OCI-LY1 (cell line): Measurements from ENCODE around the gene ACSL1.

ENCODE experiments used
- H2AFZ ChIP-seq: fragments of 200-600 bp; sonication (generic), shearing (Covaris generic); 2 replicates; pipeline ENCODE4 v1.6.0; 2014; ENCODE audit warnings: antibody characterized with exemption, mild to moderate bottlenecking, low read length
- H3F3A ChIP-seq: fragments of 200-600 bp; sonication (generic), shearing (Covaris generic); 2 replicates; pipeline ENCODE4 v1.6.0; 2014; ENCODE audit warnings: mild to moderate bottlenecking, antibody characterized with exemption, low read length, moderate library complexity; ENCODE audit not compliant: insufficient read depth
- H3K27ac ChIP-seq: fragments of 200-600 bp; sonication (generic); 2 replicates; pipeline ENCODE4 v1.5.1; 2014; ENCODE audit warnings: low read length, mixed run types, mild to moderate bottlenecking, low read depth; ENCODE audit not compliant: poor library complexity, severe bottlenecking
- H3K27me3 ChIP-seq: fragments of 200-600 bp; sonication (generic); 2 replicates; pipeline ENCODE4 v1.6.0; 2014; ENCODE audit warnings: antibody characterized with exemption, mild to moderate bottlenecking, low read length, moderate library complexity; ENCODE audit not compliant: insufficient read depth
- H3K36me3 ChIP-seq: fragments of 200-600 bp; sonication (generic); 2 replicates; pipeline ENCODE4 v1.6.1; 2014; ENCODE audit warnings: mild to moderate bottlenecking, antibody characterized with exemption, low read length, moderate library complexity, mixed read lengths; ENCODE audit not compliant: insufficient read depth
- H3K4me1 ChIP-seq: fragments of 200-600 bp; sonication (generic); 2 replicates; pipeline ENCODE4 v1.5.1; 2014; ENCODE audit warnings: mild to moderate bottlenecking, low read length, moderate library complexity; ENCODE audit not compliant: insufficient read depth, severe bottlenecking
- H3K4me2 ChIP-seq: fragments of 200-600 bp; sonication (generic), shearing (Covaris generic); 2 replicates; pipeline ENCODE4 v1.6.1; 2014; ENCODE audit warnings: low read length
- H3K4me3 ChIP-seq: fragments of 200-600 bp; sonication (generic); 2 replicates; pipeline ENCODE4 v1.5.1; 2014; ENCODE audit warnings: low read length, low read depth, mild to moderate bottlenecking, mixed read lengths; ENCODE audit not compliant: poor library complexity, severe bottlenecking
- H3K79me2 ChIP-seq: fragments of 200-600 bp; shearing (Covaris generic); 2 replicates; pipeline ENCODE4 v1.6.1; 2016; ENCODE audit warnings: mixed run types, low read length, mixed read lengths; ENCODE audit not compliant: insufficient read depth
- H3K9ac ChIP-seq: fragments of 200-600 bp; sonication (generic), shearing (Covaris generic); 2 replicates; pipeline ENCODE4 v1.6.1; 2014; ENCODE audit warnings: mild to moderate bottlenecking, low read length, mixed read lengths
- H3K9me2 ChIP-seq: fragments of 200-600 bp; sonication (generic), shearing (Covaris generic); 2 replicates; pipeline ENCODE4 v1.6.1; 2014; ENCODE audit warnings: low read depth, mild to moderate bottlenecking, low read length, mixed read lengths
- H3K9me3 ChIP-seq: fragments of 200-600 bp; shearing (Covaris generic); 2 replicates; pipeline ENCODE4 v1.6.1; 2014; ENCODE audit warnings: low read length, mixed read lengths
- H4K20me1 ChIP-seq: fragments of 200-600 bp; sonication (generic), shearing (Covaris generic); 2 replicates; pipeline ENCODE4 v1.6.0; 2016; ENCODE audit warnings: mild to moderate bottlenecking, low read length; ENCODE audit not compliant: insufficient read depth
- EZH2 ChIP-seq: fragments of 200-600 bp; sonication (generic), shearing (Covaris generic); IDR thresholded peaks from 2 replicates; pipeline ENCODE4 v1.8.0; 2017; ENCODE audit warnings: borderline replicate concordance, mixed run types, mild to moderate bottlenecking, antibody characterized with exemption, low read length, moderate library complexity, mixed read lengths
- TF ChIP-seq, protein P1 (sequence below): fragments of 200-600 bp; sonication (generic), shearing (Covaris generic); IDR thresholded peaks from 2 replicates; pipeline ENCODE4 v1.5.1; 2017; ENCODE audit warnings: mild to moderate bottlenecking, antibody characterized with exemption, low read length, moderate library complexity, mixed read lengths

ACSL1 gene

DNA sequence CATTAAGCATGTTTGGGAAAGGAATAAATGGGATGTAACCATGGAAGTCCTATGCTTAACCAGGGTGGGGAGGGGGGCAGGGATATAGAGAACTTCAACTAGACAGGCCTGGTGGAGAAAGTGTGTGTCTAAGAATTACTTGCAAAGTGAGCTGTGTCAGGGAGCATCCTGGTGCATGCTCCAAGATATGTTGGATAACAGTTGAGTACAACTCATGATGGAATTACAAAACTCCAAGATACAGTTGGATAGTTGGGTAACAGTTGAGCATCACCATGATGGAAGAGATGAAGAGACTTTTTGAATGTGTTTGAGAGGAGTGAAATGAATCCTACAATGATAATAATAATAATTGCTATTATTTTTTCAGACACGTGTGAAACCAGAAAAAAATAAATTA lies 26.1 kb upstream of the ACSL1 start:
- Histone ChIP-seq H3K4me1 (peaks cover 24% of the 10 kb centered on the region), H2AFZ (no peak overlapping the region)

DNA sequence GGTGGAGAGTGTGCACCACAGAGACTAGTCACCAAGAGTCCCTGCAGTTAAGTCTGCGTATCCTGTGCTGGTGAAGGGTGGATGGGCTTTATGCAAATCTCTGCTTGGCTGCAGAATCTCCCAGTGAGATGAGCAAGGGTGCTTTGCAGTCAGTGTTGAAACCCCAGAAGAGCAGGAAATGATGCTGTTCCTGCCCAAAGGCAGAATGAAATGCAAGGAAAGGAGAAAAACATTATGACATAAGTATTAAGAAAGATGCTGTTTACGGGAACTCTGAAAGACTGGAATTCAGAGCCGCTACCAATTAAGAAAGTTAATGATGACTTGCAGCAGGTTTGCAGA lies 25.4 kb upstream of the ACSL1 start:
- Histone ChIP-seq H4K20me1 (no peaks in the 10 kb centered on the region), H3F3A (no peaks in the 10 kb centered on the region), H3K36me3 (no peaks in the 10 kb centered on the region), H3K9me2 (no peaks in the 10 kb centered on the region), H2AFZ (no peak overlapping the region), H3K4me1 (peaks cover 24% of the 10 kb centered on the region), H3K4me3 (no peak overlapping the region), H3K4me2 (peak overlapping the region; percentile 19; the same call in 1 of the 2 replicates), H3K79me2 (no peaks in the 10 kb centered on the region), H3K9me3 (no peaks in the 10 kb centered on the region), H3K9ac (no peak overlapping the region), H3K27me3 (peaks cover 4% of the 10 kb centered on the region; the same call in 1 of the 2 replicates), H3K27ac (no peak overlapping the region)
- TF ChIP-seq, protein P1, sequence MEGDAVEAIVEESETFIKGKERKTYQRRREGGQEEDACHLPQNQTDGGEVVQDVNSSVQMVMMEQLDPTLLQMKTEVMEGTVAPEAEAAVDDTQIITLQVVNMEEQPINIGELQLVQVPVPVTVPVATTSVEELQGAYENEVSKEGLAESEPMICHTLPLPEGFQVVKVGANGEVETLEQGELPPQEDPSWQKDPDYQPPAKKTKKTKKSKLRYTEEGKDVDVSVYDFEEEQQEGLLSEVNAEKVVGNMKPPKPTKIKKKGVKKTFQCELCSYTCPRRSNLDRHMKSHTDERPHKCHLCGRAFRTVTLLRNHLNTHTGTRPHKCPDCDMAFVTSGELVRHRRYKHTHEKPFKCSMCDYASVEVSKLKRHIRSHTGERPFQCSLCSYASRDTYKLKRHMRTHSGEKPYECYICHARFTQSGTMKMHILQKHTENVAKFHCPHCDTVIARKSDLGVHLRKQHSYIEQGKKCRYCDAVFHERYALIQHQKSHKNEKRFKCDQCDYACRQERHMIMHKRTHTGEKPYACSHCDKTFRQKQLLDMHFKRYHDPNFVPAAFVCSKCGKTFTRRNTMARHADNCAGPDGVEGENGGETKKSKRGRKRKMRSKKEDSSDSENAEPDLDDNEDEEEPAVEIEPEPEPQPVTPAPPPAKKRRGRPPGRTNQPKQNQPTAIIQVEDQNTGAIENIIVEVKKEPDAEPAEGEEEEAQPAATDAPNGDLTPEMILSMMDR: no peak
- no peak for TF ChIP-seq EZH2

More for the DNA sequence above, 26.1 kb upstream of the ACSL1 start:
- no peak overlapping the region for H3K4me2 ChIP-seq
- H3K27me3 ChIP-seq: no peaks in the 10 kb centered on the region; the same call in 1 of the 2 replicates
- H3F3A ChIP-seq: no peaks in the 10 kb centered on the region
- H3K9me3 ChIP-seq: no peaks in the 10 kb centered on the region
- H3K9me2 ChIP-seq: no peaks in the 10 kb centered on the region
- no peak overlapping the region for H3K27ac ChIP-seq
- H3K79me2 ChIP-seq: no peaks in the 10 kb centered on the region
- no peaks in the 10 kb centered on the region for H4K20me1 ChIP-seq
- no peak overlapping the region for H3K9ac ChIP-seq
- TF ChIP-seq, protein P1: no peak
- TF ChIP-seq EZH2: no peak
- no peak overlapping the region for H3K4me3 ChIP-seq
- no peaks in the 10 kb centered on the region for H3K36me3 ChIP-seq

DNA sequence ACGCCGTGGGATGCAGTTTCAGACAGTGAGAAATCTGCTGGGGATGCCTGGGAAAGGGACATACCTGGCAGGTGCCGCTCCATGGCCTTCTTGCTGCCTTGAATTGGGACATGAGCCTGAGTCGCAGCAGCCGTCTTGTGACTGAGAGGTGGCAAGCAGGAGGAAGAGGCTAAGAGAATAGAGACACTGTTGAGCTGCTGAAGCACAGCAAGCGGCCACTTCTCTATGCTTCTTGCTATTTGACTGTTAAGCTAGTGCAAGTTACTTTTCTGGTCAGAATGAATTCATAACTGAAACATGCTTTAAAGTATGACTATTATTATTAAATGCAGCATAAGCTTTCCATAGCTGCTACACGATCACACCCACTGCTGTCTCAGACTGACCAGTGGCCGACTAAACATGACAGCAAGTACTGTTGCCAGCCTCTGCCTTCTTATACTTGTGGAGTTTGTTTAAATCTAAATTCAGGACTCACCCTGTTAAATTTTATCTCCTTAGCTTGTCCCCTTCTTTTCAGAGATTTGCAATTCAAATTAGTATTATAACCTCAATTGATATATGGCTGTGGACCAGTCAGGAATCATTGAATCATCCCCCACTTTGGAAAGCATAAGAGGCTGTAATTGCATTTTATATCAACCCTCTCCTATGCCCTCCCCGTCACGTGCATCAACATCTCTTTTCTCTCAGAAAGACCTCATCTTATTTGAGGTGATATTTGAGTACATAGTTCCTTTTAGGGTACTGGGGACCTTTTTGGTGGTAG lies 24.8 kb upstream of the ACSL1 start:
- peaks cover 4% of the 10 kb centered on the region; the same call in 1 of the 2 replicates for H3K27me3 ChIP-seq
- no peak overlapping the region for H2AFZ ChIP-seq
- no peaks in the 10 kb centered on the region for H3K9me2 ChIP-seq
- H4K20me1 ChIP-seq: no peaks in the 10 kb centered on the region
- no peak overlapping the region for H3K4me3 ChIP-seq
- no peak for TF ChIP-seq EZH2
- TF ChIP-seq, protein P1: no peak
- no peaks in the 10 kb centered on the region for H3K9me3 ChIP-seq
- H3F3A ChIP-seq: no peaks in the 10 kb centered on the region
- H3K27ac ChIP-seq: no peak overlapping the region
- H3K9ac ChIP-seq: no peak overlapping the region
- no peaks in the 10 kb centered on the region for H3K36me3 ChIP-seq
- peak overlapping the region; percentile 19; the same call in 1 of the 2 replicates for H3K4me2 ChIP-seq
- H3K79me2 ChIP-seq: no peaks in the 10 kb centered on the region
- H3K4me1 ChIP-seq: peaks cover 24% of the 10 kb centered on the region
